DMS 273 (cell line): Measurements from ENCODE around the gene SLC6A4.
"Not testable (repeated sequence)": the region's sequence is repeated elsewhere in the genome, so short reads cannot be mapped to it uniquely, and the experiment has no call there.

Experiments used
- DNase-seq: peaks from one replicate; lab custom pipeline; 2025; ENCODE audit not compliant: unreplicated experiment; lab: John Stamatoyannopoulos, UW

The SLC6A4 gene

DNA sequence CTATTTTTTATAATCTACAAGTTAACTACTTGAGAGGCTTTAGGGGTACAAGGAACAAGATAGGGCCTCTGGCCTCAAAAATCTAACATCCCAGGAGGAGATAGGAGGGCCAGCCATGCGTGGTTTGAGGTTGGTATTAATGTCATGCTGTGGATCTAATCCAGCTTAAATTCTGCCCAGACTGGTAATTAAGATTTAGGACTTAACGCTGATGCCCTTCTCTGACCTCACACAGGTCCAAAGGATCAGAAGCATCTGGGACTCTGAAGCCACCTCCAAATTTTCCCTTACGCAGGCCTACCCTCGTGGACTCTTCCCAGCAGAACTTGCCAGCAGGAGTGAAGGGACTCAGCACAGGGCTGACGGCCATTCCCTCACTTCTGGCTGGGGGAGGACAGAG is 15.1 kb downstream of the SLC6A4 start:
- DNase-seq: no peak

DNA sequence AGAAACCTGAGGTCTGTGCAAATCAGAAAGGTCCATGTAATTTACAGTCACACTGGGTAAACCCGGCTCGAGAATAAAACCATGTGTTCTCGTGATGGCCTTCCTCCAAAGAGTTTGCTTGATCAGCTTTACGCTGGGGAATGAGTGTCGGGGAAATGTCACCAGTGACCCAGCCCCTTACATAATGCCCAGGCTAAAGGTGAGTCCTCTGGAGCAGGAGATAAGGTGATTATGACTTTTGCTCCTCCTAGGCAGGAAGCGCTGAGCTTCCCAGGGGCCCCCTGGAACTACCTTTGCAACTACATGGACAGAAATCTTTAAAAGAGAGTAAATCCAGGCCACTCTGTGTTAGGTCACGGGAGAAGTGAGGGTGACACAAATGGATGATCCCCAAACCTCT is 15.7 kb downstream of the SLC6A4 start:
- DNase-seq: no peak

DNA sequence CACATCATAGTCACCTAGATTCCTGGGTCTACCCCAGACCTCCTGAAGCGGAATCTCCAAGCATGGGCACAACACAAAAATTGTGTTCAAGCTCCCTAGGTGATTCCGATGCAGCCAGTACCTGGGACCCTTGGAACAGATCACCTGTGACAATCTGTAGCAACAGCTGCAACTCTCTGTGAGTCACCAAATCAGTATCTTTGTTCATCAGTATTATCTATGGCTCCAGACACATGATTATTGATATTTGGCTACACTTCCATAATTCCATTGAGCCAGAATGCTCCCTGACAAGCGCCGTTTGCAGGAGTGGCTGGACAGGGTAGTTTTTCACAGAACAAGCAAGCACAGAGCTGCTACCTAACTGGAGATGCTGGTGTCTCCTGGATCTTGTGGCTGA is 16.2 kb downstream of the SLC6A4 start:
- DNase-seq: no peak

DNA sequence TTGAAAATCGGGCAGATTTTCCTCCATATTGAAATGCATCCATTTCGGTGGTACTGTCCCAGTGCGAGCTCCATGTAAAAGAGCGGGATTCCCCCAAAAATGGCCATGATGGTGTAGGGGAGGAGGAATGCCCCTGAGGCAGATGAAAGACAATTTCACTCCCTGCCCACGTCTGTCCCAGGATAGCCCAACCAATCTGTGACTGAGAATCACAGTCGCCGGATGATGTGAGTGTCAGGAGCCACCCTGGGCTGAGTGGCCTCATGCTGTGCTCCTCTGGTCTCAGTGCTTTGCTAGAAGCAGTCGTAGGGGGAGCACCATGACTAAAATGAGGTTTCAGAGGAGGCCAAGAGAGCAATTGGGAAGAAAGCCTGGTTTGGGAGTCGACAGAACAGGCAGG is 16.7 kb downstream of the SLC6A4 start:
- DNase-seq: no peak

DNA sequence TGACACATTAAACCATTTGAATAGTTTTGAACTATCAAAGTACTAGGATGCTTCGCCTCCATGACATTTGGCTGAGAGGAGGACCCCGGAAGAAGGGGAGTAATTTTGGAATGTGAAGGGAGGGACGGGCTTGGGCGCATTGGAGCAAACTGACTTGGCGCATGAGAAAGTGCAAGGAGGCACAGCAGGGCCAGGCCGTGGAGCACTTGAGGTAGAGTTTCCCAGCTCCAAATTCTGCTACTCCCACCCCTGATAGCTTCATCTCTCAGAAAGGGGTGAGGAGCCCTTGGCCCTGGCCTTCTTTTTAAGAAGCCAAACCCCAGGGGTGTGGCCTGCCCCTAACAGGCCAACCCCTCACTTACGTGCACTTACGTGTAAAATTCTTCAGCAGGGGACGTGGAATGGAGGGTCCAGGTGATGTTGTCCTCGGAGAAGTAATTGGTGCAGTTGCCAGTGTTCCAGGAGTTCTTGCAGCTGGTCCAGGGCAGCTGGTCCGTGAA is 17.7 kb downstream of the SLC6A4 start:
- no peak for DNase-seq

DNA sequence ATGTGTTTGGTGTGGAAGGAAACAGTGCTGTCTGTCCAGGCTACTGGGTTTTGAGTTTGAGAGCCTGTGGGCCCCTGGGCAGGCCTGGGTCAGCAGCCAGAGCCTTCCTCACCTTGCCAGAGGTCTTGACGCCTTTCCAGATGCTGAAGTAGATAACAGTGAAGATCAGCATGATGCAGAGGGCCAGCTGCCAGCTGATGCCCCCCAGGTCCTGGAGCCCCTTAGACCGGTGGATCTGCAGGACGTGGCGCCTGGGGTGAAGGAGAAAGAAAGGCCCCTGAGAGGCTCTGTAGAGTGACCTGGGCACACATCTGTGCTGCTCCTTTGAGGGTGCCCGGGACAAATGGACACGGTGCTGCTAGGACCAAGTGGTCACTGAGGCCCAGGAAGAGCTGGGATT is 18.4 kb downstream of the SLC6A4 start:
- DNase-seq: no peak

DNA sequence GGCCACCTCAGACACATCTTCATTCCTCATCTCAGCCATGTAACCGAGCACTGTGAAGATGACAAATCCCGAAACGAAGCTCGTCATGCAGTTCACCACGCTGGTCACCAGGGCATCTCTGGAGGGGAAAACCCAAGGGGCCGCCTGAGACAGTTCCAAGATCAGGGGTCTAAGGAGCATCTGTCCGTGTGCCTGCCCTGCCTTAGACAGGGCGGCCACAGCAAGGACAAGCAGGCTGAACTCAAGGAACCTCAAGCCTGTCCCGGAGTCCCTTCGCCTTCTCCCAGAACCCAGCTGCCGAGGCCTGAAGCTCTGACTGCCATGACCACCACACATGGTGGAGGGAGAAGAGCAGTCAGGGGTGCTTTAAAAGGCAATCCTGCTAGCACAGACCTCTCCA is 22.7 kb downstream of the SLC6A4 start:
- no peak for DNase-seq

DNA sequence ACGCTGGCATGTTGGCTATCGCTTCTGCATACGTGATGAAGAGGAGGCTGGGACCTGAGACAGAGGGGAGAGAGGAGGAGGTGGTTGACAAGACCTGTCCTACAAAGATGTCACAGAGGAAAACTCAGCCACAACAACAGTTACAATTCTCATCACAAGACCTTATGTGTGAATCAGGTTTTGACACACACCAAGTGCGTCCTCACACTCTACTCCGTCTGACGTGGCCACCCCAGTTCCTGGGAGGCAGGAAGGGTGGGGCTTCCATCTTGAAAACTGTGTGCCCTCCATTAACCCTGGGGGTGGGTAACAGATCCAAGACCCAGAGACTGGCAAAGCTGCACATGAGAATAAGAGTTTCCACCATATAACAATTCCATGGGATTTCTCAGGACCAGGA is 24.1 kb downstream of the SLC6A4 start:
- no peak for DNase-seq

DNA sequence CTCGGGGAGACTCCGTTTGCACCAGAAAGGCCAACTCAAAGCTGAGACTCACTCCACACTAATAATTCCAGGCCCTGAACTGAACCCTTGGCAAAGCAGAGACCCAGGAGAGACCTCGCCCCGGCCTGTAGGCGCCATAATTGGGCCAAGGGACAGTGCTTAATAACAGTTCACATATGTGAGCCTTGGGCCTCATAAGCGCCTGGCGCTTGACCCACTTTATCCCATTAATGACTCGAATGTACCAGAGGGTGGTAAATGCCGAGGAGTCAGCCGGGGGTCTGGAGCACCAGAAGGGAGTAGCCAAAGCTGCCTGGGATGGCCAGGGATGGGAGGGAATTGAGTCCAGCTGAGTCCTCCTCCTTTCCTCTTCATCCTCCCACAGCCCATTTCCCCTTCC is 24.6 kb downstream of the SLC6A4 start:
- no peak for DNase-seq

DNA sequence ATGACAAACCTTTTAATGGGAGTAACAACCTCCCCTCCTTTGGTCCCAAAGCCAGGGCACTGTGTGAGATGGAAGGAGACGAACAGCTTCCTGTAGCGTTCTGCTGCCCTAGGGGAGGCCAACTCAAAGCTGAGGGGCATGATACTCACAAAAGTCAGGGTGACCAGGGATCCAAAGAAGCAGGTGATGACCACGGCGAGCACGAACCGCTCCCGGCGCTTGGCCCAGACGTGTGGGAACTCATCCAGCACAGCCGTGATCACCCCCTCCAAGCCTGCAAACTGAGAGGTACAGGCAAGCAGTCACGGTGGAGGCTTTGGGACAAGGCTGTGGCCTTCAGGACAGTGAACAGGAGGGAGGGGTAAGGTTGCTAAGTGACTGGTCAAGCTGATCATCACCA is 25.1 kb downstream of the SLC6A4 start:
- no peak for DNase-seq

DNA sequence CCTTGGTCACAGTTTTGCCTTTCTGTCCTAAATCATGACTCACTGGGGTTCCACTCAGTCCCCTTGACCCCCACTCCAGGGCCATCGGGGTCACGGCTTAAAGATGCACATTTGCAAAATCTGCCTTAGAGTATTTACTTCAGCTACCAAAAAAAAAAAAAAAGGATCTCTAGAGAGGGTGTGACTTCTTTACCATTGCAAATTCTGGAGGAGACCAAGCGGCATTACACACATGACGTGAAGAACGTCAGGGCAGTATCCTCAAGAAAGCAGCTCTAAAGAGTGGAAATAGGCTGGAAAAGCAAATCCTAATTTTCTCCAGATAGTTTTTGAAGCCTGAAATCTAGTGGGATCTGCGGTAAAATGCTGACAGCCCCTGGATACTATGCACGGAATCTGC is 25.6 kb downstream of the SLC6A4 start:
- no peak for DNase-seq

DNA sequence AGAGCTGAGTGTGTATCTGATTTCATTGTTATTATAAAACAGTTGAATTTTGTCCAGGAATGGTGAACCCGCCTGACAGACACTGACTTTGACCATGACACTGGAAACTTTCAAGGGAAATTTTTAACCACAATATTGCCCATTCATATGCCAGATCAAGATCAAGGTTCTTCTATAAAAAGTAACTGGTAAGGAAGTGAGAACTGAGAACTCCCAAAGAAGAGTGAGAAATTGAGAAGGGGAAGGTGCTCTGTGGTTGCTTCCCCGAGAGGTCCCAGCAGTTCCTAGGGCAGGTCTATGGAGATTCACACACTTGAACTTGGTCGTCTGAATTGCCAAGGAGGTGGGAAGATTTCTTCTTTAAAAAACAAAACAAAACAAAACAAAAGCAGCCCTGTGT is 27.3 kb downstream of the SLC6A4 start:
- no peak for DNase-seq

DNA sequence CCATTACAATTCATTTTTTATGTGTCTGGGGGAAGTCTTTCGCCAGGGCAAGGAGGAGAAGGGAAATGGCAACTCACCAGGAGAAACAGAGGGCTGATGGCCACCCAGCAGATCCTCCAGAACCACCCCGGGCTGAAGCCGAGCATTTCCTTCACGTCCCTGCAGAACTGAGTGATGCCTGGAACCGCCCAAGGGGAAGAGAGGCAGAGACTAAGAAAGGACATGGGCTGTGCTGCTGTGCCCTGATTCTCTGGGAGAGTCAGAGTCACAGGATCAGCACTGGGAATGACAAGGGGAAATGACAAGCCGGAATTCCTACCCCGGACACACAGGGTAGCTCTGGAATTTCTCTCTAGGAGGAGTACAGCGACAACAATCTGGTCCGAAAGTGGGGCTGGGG is 27.8 kb downstream of the SLC6A4 start:
- DNase-seq: no peak

DNA sequence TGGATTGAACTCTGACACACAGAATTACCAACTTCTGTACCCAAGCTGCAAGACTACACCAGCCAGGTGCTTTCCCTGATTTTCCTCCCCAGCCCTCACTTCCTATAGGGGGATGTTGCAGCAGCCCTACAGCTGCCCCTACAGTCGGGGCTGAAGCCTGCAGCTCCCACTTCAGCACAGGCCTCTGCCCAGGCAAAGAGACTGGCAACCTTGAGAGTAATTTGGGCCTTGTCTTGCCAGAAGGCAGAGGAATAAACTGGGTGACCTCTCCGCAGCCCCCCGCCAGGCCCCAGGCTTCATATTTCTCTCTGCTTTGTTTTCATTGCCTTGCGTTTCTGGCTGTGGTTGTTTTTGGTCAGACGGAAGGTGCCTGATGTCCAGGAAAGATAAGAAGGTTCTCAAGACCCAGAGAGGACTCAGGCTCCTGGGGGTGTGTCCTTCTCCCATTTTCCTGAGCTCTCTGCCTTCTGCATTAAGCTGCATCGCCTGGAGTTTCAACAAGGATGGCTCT is 32.0 kb downstream of the SLC6A4 start:
- DNase-seq: peak; percentile 15

DNA sequence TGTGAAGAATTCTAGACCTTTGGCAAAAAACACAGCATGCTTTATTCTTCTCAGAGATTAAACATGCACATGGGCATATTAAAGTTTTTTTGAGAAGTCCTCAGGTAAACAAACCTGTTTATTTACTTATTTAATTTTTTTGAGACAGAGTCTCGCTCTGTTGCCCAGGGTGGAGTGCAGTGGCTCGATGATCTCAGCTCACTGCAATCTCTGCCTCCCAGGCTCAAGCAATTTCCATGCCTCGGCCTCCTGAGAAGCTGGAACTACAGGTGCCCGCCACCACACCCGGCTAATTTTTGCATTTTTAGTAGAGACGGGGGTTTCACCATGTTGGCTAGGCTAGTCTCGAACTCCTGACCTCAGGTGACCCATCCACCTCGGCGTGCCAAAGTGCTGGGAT is 34.8 kb downstream of the SLC6A4 start:
- DNase-seq: not testable (repeated sequence)

DNA sequence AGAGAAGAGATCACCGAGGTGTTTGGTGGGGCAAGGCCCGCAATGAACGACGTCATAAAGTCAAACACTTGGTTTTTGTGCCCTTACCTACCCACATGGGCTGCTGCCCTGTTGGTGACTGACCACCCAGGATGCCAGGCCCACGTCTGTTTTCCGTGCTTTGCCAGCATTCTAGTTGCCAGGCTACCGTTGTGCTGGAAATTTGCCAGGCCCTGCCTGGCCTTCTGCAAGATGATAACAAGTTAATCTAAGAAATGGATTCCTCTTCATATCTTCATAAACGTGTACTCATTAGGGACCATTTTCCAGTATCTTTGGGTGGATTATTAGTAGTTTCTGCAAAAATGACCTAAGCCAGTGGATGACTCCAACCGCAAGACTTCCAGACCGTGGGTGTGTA is 35.4 kb downstream of the SLC6A4 start:
- peak; percentile 31 for DNase-seq

DNA sequence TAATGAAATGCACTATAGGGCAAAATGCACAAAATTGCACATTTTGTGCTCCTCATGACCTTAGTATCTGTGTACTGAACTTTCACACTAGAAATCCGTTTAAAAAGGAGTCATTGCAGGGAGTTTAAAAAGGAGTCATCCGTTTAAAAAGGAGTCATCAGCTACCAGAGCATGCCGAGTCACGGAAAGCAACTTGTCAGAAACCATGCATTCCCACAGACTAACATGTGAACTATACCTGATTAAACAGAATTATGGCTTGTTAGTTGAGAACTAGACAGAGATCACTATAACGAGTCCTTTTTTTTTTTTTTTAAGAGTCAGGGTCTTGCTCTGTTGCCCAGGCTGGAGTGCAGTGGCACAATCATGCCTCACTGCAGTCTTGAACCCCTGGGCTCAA is 35.9 kb downstream of the SLC6A4 start:
- no peak for DNase-seq

DNA sequence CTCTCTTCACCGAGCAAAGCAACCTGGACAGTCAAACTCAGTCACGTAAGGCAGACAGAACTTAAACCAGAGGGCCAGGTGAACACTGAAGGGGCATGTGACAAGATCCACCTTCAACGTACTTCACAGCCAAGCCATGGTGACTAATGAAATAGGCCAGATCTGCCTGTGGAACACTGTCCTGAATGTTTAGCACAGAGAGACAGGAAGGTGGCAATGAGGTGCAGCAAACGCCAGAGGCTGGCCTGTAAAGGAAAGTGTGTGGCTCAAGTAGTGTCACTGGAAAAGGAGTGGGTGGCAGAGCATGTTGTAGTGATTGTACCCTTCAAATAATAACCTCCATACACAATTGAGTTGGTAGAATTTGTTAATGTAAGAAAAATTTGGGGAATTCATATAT is 38.1 kb downstream of the SLC6A4 start:
- no peak for DNase-seq

DNA sequence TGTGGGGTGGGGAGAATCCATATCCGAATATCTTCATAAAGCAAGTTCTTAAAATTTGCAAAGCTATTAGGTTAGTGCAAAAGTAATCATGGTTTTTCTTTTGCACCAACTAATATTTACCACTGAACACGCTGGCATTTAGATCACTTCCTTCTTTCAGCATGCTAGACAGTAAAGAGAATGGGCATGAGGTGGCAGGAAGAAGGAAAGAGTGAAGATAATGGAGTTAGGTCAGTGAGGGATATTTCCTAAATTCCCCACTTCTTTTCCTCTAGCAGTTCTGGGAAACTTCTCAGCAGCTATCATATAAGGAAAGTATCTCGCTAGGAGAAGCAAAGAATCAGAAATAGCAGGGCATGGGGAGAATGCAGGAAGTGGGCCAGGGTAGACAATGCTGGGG is 39.0 kb downstream of the SLC6A4 start:
- no peak for DNase-seq

DNA sequence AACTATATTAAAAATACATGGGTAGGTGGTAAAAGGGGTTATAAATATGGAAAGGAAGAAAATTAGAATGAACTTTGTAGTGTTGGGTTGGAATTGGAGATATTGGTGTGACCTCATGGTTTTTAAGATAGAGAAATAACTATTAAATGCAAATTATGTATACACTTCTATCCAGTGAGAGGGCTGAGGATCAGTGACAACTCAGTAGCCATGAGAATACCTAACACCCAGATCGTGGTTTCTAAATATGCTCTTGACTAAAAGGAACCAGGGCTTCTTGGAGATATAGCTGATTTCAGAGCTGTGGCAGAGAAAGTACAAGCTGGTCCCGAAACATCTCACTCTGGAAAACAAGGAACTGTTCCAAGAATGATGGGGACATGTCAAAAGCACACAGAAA is 44.4 kb downstream of the SLC6A4 start:
- DNase-seq: peak; percentile 21

DNA sequence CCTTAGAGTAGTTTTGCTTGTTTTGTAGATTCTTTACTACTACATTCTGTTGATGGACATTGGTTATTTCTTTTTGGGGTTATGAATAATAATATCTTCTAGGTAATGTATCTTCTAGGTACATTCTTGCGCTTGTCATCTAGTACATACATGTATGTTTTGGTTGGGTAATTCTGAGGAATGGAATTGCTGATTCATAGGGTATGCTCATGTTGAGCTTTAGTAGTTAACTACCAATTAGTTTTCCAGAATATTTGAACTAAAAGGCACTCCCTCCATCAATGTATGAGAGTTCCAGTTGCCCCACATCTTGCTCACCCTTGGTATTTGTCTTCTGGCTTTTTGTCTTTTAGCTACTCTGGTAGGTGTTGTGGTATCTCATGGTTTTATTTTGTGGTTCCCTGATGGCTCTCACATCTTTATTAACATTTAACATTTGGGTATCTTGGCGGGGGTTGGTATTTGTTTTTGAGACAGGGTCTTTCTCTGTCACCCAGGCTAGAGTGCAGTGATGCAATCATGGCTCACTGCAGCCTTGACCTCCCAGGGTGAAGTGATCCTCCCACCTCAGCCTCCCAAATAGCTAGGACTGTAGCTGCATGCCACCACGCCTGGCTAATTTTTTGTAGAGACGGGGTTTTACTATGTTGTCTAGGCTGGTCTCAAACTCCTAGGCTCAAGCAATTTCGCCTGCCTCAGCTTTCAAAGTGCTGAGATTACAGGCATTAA is 47.1 kb downstream of the SLC6A4 start:
- DNase-seq: no peak

DNA sequence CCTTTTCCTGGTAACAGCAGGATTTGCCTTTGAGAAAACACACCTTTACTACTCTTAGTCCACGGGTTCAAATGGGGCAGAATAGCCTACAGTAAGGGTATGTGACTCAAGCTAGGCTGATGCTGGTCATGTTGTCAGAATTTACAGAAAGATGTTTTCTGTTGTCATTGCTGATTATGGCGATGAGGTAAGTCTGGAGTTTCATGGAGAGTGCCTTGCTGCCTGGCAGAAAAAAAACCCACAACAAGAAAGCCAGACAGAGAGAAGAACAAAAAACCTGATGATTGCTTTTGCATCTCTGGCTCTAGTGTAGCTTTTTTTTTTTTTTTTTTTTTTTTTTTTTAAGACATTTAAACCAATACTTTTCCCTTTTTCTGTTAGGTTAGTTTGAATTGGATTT is 47.9 kb downstream of the SLC6A4 start:
- DNase-seq: no peak

DNA sequence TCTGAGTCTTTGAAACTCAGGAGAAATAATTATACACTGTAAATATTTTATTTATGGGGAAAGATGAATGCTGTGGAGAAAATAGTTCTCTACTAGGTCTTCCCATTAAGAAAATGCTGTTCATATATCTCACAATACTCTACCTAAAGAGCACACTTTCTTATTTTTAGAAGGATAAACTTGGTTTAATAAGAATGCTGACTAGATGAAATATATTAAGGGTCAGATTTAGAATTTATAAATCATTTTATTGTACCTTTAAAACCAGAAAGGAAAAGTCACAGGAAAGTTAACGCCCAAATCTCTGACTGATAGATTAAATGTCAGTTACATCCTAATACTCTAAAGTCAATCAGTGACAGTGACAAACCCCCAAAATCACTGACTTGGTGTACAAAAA is 48.7 kb downstream of the SLC6A4 start:
- DNase-seq: no peak
